Measurements from ENCODE around the gene MYH2. TPM values are rescaled to one million over a fixed set of nuclear protein-coding genes. Genes with fewer than 3 reads are reported as not detected.

MYH2 gene
- polyA plus RNA-seq = under 1 TPM in 3 of 4 donors, not detected in 1; 0.12 to 0.89 (median 0.27) TPM
- long read RNA-seq, donor 1 = 0 reads
- long read RNA-seq, donor 2 = 0 reads
- long read RNA-seq, donor 3 = 0 reads
- long read RNA-seq, donor 4 = 0 reads
- long read RNA-seq, donor 5 = 0 reads
- long read RNA-seq, donor 6 = 0 reads
- long read RNA-seq, donor 7 = 0 reads
- long read RNA-seq, donor 8 = 0 reads
- long read RNA-seq, donor 9 = 0 reads
- long read RNA-seq, donor 10 = 0 reads

DNA sequence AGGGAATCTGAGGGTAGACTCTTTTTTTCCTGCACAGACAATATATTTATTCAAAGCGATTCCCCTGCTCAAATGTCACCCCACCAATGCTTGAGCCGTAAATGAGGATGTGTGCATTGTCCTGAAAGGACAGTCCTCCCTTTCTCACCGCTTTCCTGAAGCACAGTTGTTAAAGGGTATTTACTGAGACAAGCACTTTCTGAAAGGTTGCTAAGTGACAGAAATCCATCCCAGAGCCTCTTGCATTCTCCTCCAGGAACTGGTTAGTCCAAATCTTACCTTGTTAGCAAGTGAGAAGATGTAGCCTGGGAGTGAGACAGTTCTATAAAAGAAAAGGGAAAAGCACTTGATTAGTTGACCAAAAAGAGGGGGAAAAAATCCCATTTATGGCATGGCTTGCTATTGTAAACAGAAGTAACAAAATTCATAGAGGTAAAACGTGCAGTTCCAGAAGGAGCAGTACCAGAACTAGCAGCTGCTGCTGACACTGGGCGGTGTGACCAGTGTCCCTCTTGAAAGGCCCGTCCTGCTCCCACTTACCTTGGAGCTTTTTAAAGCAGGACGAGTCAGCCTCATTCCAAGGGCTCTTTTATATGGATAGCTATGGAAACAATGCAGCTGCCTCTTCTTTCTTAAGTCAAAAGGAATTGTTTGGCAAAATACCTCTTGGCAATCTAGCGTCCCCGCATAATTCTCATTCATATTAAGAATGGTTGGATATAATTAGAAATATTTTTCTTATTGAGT lies at the start of gene MYH2:
TSS of gene MYH2 (minus strand) at position 563 of the 747 bp plus-strand sequence. CDS start 1,738 bp downstream, outside the sequence.
- Histone ChIP-seq H3K4me3 (ENCODE audit: low read depth in 1 of 3, low read length in 3 of 3) (no peak within 1 kb of the TSS), H3K36me3 (ENCODE audit: control insufficient read depth in 3 of 3, insufficient read depth in 2 of 3, low read depth in 1 of 3, low read length in 3 of 3) (no peaks in the 10 kb centered on the region), H3K9me3 (ENCODE audit: control insufficient read depth in 2 of 2, insufficient read depth in 1 of 2, low read depth in 1 of 2, low read length in 1 of 2) (no peaks in the 10 kb centered on the region), H3K4me1 (ENCODE audit: control insufficient read depth in 3 of 3, insufficient read depth in 2 of 3, low read depth in 1 of 3, low read length in 2 of 3) (no peaks in the 10 kb centered on the region), H3K27me3 (ENCODE audit: control insufficient read depth in 3 of 3, insufficient read depth in 3 of 3, low read length in 3 of 3) (no peaks in the 10 kb centered on the region), H3K27ac (ENCODE audit: low read depth in 1 of 3, low read length in 2 of 3) (no peak within 1 kb of the TSS)
- DNase-seq = no peak
- 60 to 83% (median 74%) methylated on average over 9 of the region's 9 CpGs for WGBS, 3 donors
- no peak for FAIRE-seq

- DNase-seq (no peak), FAIRE-seq (no peak)
- H3K27me3 ChIP-seq (ENCODE audit: control insufficient read depth in 3 of 3, insufficient read depth in 3 of 3, low read length in 3 of 3) = no peaks in the 10 kb centered on the region
- peaks cover 0 to 5% of the 10 kb centered on the region in 2 donors for H3K9me3 ChIP-seq (ENCODE audit: control insufficient read depth in 2 of 2, insufficient read depth in 1 of 2, low read depth in 1 of 2, low read length in 1 of 2)
- 64 to 81% (median 80%) methylated on average over 2 of the region's 2 CpGs for WGBS, 3 donors
- H3K4me3 ChIP-seq (ENCODE audit: low read depth in 1 of 3, low read length in 3 of 3) = no peak overlapping the region
- H3K36me3 ChIP-seq (ENCODE audit: control insufficient read depth in 3 of 3, insufficient read depth in 2 of 3, low read depth in 1 of 3, low read length in 3 of 3) = no peaks in the 10 kb centered on the region
- H3K27ac ChIP-seq (ENCODE audit: low read depth in 1 of 3, low read length in 2 of 3) = no peak overlapping the region
- H3K4me1 ChIP-seq (ENCODE audit: control insufficient read depth in 3 of 3, insufficient read depth in 2 of 3, low read depth in 1 of 3, low read length in 2 of 3) = no peaks in the 10 kb centered on the region
These were observed 49.2 kb upstream of the MYH2 start for GRCh38 chr17:10598621-10599020.

DNA sequence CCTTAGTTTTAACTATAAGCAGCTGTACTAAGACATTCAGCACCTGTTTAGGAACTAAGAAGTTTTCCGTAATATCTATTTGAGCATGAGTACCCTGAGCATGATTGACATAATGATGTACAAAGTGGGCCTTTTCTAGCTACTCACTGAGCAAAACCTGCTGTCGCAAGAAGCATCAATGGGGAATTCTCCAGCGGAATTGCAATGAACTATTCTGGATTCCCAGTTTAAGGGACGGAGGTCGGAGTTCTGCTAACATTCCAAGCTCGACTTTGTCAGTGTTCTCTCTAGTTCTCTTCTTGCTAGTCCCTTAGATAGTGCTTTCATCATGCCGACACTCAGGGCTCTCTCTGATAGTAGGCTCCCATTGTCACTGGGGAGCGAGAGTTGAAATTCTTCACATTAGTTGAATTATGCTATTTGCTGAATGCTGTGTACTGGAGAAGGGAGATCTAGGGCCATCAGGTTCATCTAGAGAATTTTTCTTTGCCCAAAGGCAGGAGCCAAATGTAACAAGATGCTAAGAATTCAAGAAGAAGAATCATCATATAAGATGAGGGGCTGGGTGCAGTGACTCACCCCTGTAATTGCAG lies 40.2 kb upstream of the MYH2 start:
- WGBS, 3 donors = 87 to 91% (median 89%) methylated on average over 8 of the region's 8 CpGs
- DNase-seq (no peak), FAIRE-seq (no peak)
- no peak overlapping the region for H3K4me3 ChIP-seq (ENCODE audit: low read depth in 1 of 3, low read length in 3 of 3)
- H3K4me1 ChIP-seq (ENCODE audit: control insufficient read depth in 3 of 3, insufficient read depth in 2 of 3, low read depth in 1 of 3, low read length in 2 of 3) = no peaks in the 10 kb centered on the region
- no peaks in the 10 kb centered on the region for H3K36me3 ChIP-seq (ENCODE audit: control insufficient read depth in 3 of 3, insufficient read depth in 2 of 3, low read depth in 1 of 3, low read length in 3 of 3)
- H3K27ac ChIP-seq (ENCODE audit: low read depth in 1 of 3, low read length in 2 of 3) = no peak overlapping the region
- no peaks in the 10 kb centered on the region for H3K9me3 ChIP-seq (ENCODE audit: control insufficient read depth in 2 of 2, insufficient read depth in 1 of 2, low read depth in 1 of 2, low read length in 1 of 2)
- H3K27me3 ChIP-seq (ENCODE audit: control insufficient read depth in 3 of 3, insufficient read depth in 3 of 3, low read length in 3 of 3) = peaks cover 0 to 2% (median 0%) of the 10 kb centered on the region in 3 donors

DNA sequence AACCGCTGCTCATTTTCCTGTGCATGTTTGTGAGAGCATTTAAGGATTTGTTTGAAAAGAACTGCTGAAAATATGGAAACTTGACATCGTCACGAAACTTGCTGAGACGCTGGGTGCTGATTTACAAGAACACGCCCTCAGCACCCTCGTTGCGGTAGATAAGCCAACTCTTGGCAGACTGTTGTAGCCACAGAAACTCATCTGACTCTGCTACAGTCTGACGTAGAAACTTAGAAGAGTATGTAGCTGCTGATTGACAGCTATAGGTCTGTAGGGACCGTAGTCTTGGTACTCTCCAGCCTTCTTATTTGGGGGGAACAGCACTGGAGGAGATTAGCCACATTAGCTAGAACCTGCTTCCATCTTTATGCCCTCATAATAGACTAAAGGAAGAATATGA lies 36.1 kb upstream of the MYH2 start:
- H3K27ac ChIP-seq (ENCODE audit: low read depth in 1 of 3, low read length in 2 of 3) = no peak overlapping the region
- no peak for FAIRE-seq
- H3K9me3 ChIP-seq (ENCODE audit: control insufficient read depth in 2 of 2, insufficient read depth in 1 of 2, low read depth in 1 of 2, low read length in 1 of 2) = no peaks in the 10 kb centered on the region
- H3K4me1 ChIP-seq (ENCODE audit: control insufficient read depth in 3 of 3, insufficient read depth in 2 of 3, low read depth in 1 of 3, low read length in 2 of 3) = no peaks in the 10 kb centered on the region
- no peaks in the 10 kb centered on the region for H3K27me3 ChIP-seq (ENCODE audit: control insufficient read depth in 3 of 3, insufficient read depth in 3 of 3, low read length in 3 of 3)
- no peak for DNase-seq
- 80 to 86% (median 83%) methylated on average over 9 of the region's 9 CpGs for WGBS, 3 donors
- no peaks in the 10 kb centered on the region for H3K36me3 ChIP-seq (ENCODE audit: control insufficient read depth in 3 of 3, insufficient read depth in 2 of 3, low read depth in 1 of 3, low read length in 3 of 3)
- no peak overlapping the region for H3K4me3 ChIP-seq (ENCODE audit: low read depth in 1 of 3, low read length in 3 of 3)

DNA sequence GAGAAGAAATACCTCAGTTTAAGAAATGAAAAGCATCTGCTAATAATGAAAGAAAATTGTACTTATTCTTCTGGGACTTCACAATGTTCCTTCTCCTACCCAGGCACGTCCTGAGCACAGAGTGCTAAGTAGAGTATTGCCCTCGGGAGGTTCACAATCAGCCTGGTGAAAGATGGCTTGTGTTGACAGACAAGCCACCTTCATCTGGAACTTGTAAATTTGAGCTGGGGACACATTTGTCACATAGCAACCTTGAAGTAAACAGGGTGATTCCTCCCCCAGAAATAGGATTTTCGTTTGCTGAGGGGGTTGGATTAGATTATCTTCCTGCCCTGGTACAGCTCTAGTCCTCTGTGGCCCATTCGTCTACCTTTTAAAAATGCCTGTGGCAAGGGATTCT lies 34.4 kb upstream of the MYH2 start:
- no peak overlapping the region for H3K27ac ChIP-seq (ENCODE audit: low read depth in 1 of 3, low read length in 2 of 3)
- no peaks in the 10 kb centered on the region for H3K4me1 ChIP-seq (ENCODE audit: control insufficient read depth in 3 of 3, insufficient read depth in 2 of 3, low read depth in 1 of 3, low read length in 2 of 3)
- H3K27me3 ChIP-seq (ENCODE audit: control insufficient read depth in 3 of 3, insufficient read depth in 3 of 3, low read length in 3 of 3) = no peaks in the 10 kb centered on the region
- 51 to 56% (median 54%) methylated on average over 4 of the region's 4 CpGs for WGBS, 3 donors
- FAIRE-seq = no peak
- no peaks in the 10 kb centered on the region for H3K36me3 ChIP-seq (ENCODE audit: control insufficient read depth in 3 of 3, insufficient read depth in 2 of 3, low read depth in 1 of 3, low read length in 3 of 3)
- no peaks in the 10 kb centered on the region for H3K9me3 ChIP-seq (ENCODE audit: control insufficient read depth in 2 of 2, insufficient read depth in 1 of 2, low read depth in 1 of 2, low read length in 1 of 2)
- DNase-seq = no peak
- no peak overlapping the region for H3K4me3 ChIP-seq (ENCODE audit: low read depth in 1 of 3, low read length in 3 of 3)

DNA sequence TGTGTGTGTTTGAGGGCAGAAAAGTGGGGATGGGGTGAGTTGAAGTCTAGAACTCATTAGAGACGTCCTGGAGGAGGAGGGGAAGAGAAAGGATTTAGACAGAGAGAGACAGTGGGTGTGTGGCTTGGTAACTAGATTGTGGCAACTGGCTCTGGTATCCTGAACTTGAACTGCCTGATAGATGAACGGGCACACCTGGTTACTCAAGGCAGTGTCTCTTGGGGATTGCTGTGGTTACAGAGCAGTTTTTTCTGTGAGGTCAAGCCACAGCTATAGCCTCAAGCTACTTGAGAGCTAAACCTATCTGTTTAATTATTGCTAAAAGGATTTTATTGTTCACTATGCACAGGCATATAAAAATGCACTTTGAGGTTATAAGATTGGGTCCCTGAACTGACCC lies 29.8 kb upstream of the MYH2 start:
- Histone ChIP-seq H3K36me3 (ENCODE audit: control insufficient read depth in 3 of 3, insufficient read depth in 2 of 3, low read depth in 1 of 3, low read length in 3 of 3) (no peaks in the 10 kb centered on the region), H3K4me3 (ENCODE audit: low read depth in 1 of 3, low read length in 3 of 3) (no peak overlapping the region), H3K27me3 (ENCODE audit: control insufficient read depth in 3 of 3, insufficient read depth in 3 of 3, low read length in 3 of 3) (no peaks in the 10 kb centered on the region), H3K27ac (ENCODE audit: low read depth in 1 of 3, low read length in 2 of 3) (no peak overlapping the region), H3K9me3 (ENCODE audit: control insufficient read depth in 2 of 2, insufficient read depth in 1 of 2, low read depth in 1 of 2, low read length in 1 of 2) (no peaks in the 10 kb centered on the region), H3K4me1 (ENCODE audit: control insufficient read depth in 3 of 3, insufficient read depth in 2 of 3, low read depth in 1 of 3, low read length in 2 of 3) (no peaks in the 10 kb centered on the region)
- FAIRE-seq (no peak), DNase-seq (no peak)
- WGBS, 3 donors = 42 to 64% (median 48%) methylated on average over 2 of the region's 2 CpGs

GRCh38 chr17:10574324-10574723 lies 24.9 kb upstream of the MYH2 start:
- Histone ChIP-seq H3K4me1 (ENCODE audit: control insufficient read depth in 3 of 3, insufficient read depth in 2 of 3, low read depth in 1 of 3, low read length in 2 of 3) (no peaks in the 10 kb centered on the region), H3K4me3 (ENCODE audit: low read depth in 1 of 3, low read length in 3 of 3) (no peak overlapping the region), H3K27me3 (ENCODE audit: control insufficient read depth in 3 of 3, insufficient read depth in 3 of 3, low read length in 3 of 3) (no peaks in the 10 kb centered on the region), H3K36me3 (ENCODE audit: control insufficient read depth in 3 of 3, insufficient read depth in 2 of 3, low read depth in 1 of 3, low read length in 3 of 3) (no peaks in the 10 kb centered on the region), H3K9me3 (ENCODE audit: control insufficient read depth in 2 of 2, insufficient read depth in 1 of 2, low read depth in 1 of 2, low read length in 1 of 2) (no peaks in the 10 kb centered on the region), H3K27ac (ENCODE audit: low read depth in 1 of 3, low read length in 2 of 3) (no peak overlapping the region)
- 85 to 87% (median 86%) methylated on average over 5 of the region's 5 CpGs for WGBS, 3 donors
- FAIRE-seq = no peak
- DNase-seq = no peak

DNA sequence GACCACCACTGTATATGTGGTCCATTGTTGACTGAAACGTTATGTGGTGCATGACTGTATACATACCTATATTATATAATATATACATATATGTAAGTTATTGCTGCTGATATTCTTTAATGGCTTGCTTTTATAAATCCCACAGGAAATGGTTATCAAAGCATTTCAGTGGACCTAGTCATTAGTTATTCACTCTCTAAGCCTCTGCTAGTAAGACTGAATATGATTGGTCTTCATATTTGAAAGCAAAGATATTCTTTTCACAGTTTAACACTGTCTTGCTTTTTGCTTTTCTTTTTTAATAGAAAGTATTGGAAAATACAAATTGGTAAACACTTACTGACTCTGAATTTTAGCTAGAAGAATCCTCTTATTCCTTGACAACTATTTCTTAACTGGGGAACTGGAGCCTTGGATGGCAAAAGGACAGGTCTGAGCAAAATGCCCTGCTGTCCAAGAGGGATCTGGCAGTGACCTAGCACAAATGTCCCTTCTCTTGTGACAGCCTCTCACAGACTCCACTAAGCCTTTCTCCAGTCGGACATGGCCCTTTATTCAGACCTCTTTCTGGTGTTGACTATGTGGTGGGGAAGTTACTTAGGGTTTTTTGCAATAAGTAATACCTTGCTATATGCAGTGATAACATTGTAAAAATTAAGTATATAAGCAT lies 14.7 kb upstream of the MYH2 start:
- no peaks in the 10 kb centered on the region for H3K9me3 ChIP-seq (ENCODE audit: control insufficient read depth in 2 of 2, insufficient read depth in 1 of 2, low read depth in 1 of 2, low read length in 1 of 2)
- H3K27me3 ChIP-seq (ENCODE audit: control insufficient read depth in 3 of 3, insufficient read depth in 3 of 3, low read length in 3 of 3) = peaks cover 0 to 2% (median 0%) of the 10 kb centered on the region in 3 donors

More for the DNA sequence above, 14.7 kb upstream of the MYH2 start:
- Histone ChIP-seq H3K27ac (ENCODE audit: low read depth in 1 of 3, low read length in 2 of 3) (no peak overlapping the region), H3K36me3 (ENCODE audit: control insufficient read depth in 3 of 3, insufficient read depth in 2 of 3, low read depth in 1 of 3, low read length in 3 of 3) (no peaks in the 10 kb centered on the region), H3K4me1 (ENCODE audit: control insufficient read depth in 3 of 3, insufficient read depth in 2 of 3, low read depth in 1 of 3, low read length in 2 of 3) (no peaks in the 10 kb centered on the region), H3K4me3 (ENCODE audit: low read depth in 1 of 3, low read length in 3 of 3) (no peak overlapping the region)
- FAIRE-seq (no peak), DNase-seq (no peak)
- 73 to 84% (median 81%) methylated on average over 2 of the region's 2 CpGs for WGBS, 3 donors

Measured in small intestine (tissue), 16 donors.